Measurements from ENCODE around the gene TP53BP2.
"Not testable (repeated sequence)": the region's sequence is repeated elsewhere in the genome, so short reads cannot be mapped to it uniquely, and the experiment has no call there.

Gene TP53BP2, protein sequence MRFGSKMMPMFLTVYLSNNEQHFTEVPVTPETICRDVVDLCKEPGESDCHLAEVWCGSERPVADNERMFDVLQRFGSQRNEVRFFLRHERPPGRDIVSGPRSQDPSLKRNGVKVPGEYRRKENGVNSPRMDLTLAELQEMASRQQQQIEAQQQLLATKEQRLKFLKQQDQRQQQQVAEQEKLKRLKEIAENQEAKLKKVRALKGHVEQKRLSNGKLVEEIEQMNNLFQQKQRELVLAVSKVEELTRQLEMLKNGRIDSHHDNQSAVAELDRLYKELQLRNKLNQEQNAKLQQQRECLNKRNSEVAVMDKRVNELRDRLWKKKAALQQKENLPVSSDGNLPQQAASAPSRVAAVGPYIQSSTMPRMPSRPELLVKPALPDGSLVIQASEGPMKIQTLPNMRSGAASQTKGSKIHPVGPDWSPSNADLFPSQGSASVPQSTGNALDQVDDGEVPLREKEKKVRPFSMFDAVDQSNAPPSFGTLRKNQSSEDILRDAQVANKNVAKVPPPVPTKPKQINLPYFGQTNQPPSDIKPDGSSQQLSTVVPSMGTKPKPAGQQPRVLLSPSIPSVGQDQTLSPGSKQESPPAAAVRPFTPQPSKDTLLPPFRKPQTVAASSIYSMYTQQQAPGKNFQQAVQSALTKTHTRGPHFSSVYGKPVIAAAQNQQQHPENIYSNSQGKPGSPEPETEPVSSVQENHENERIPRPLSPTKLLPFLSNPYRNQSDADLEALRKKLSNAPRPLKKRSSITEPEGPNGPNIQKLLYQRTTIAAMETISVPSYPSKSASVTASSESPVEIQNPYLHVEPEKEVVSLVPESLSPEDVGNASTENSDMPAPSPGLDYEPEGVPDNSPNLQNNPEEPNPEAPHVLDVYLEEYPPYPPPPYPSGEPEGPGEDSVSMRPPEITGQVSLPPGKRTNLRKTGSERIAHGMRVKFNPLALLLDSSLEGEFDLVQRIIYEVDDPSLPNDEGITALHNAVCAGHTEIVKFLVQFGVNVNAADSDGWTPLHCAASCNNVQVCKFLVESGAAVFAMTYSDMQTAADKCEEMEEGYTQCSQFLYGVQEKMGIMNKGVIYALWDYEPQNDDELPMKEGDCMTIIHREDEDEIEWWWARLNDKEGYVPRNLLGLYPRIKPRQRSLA
- 108 to 141 (median 115) reads per million in 4 experiments for total RNA-seq

DNA sequence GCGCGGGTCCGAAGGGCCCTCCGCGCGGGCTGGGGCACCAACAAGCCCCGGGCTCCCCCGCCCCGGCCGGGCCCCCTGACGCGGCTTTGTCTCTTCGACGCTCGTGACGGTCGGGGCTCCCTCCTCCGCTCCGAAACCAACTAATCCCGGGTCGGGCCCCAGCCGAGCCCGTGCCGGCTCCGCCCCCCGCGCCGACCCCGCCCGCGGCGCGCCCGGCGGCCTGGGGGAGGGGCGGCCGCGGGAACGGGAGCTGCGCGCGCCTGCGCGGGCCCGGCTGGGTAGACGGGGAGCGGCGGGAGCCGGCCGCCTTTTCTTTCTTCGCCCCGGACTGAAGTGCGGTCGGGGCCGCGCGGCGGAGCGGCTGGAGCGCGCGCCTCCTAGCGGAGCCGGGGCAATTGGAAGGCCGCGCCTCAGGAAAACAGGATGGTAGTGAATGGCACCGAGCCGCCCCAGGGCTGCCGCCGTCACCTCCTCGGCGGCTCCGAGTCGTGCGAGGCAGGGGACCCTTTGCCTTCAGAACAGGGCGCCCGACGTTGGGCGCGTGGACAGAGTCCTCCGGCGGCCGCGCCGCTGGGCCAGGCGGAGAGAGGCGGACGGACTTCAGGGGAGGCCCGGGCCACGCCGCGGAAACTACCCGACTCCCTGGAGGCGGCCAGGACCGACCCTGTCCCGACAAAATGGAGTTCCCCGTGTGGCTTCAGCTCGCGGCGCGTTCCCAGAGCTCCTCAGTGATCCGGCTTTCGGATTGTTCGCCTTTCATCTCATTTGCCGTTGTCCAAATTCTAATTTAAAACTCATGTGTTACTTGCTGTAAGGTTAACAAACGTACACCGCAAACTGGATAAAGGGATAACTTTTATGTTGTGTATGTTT is at the start of gene TP53BP2:
TSS of gene TP53BP2 (minus strand) at position 138 of the 873 bp plus-strand sequence. CDS start 267 bp downstream, outside the sequence.
- DNase-seq = peak; percentile 73

DNA sequence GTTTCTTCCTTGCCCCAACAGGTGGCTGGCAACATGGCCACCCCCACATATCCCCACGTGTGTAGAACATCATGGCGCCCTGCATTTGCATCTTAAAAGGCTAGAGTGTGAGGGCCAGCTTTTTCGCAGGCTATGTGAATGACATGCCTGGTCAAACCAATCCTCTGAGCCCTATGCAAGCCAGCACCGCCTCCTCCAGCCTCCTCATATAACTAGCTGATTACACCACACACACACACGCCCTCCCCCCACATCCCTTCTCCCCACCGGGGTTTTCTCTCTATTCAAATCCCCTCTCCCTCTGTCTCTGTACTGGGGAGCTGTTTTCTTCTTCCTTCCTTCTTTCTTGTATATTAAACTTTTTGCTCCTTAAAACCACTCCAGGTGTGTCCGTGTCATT is 44.7 kb upstream of the TP53BP2 start:
- not testable (repeated sequence) for DNase-seq

DNA sequence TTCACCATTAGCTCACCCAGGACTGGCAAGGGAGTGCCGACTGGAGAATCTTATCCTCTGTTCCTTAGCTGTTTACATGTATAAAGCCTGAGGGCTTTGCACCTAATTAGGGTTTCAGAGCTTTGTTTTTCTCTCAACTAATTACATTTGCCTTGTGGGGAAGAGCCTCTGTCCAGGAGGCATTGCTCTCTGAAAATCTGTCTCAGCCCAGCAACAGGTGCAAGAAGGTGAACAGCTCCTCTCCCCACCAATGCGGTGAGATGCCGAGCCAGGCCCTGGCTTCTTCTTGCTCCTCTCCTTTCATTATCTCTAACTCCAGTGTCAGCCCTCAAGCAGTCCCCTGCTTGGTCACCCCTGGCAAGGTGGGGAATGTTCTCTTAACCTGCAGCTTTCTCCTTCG is 43.6 kb upstream of the TP53BP2 start:
- DNase-seq = not testable (repeated sequence)

DNA sequence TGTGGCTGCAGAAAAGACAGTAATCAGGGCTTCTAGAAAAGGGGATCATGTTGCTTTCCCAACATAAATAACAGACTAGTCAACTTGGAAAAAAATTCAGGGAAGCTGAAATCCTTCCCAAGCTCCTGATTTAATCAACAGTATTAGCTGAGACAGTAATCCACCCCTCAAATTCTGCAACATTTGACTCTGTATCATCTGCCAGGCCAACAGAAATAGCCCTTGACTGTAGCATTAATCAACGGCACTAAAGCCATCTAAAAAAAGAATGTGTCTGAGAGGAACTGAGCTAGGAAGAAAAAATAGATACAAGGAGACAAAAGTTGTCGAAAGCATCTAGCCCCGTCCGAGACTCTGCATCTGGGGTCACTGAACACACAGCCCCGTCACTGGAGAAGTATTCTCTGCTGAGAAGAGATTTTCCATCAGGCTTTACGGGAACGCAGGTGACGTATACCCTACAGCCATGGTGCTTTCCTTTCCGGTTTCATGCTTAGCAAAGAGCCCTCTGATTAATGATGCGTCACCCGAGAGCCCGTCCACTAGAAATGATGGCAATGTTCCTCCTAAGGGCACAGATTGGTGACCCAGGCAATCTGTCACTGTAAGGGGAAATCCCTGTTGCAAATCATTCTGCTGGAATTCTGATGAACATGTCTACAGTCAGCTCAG is 42.1 kb upstream of the TP53BP2 start:
- no peak for DNase-seq

DNA sequence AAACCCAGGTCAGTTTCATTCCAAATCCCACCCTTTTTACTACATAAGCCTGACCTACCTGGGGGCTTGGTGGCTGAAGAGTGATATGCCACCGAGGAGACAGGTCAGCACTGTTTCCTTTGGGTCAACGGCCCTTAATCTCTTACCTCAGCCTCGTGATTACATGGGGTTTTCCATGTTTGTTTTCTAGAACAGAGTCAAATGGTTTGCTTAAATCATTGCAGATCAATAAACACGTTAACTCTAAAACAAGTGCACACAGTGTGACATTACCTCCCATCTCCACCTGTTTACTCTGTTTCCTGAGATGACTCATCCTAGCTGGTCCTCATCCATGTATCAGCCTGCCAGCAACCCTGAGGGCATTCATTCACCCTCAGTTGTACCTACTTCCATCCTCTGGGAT is 40.8 kb upstream of the TP53BP2 start:
- DNase-seq = no peak

DNA sequence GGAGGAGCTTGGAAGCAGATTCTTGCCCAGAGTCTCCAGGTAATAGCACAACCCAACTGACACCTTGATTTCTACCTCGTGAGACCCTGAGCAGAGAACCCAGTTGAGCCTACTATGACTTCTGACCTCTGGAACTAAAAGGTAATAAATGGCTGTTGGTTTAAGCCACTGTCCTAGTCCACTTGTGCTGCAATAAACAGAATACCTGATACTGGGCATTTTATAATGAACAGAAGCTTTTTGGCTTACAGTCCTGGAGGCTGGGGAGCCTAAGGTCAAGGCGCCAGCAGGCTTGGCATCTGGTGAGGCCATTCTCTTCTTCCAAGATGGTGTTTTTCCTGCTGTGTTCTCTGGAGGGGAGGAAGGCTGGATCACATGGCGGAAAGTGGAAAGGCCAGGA is 39.9 kb upstream of the TP53BP2 start:
- DNase-seq = no peak

DNA sequence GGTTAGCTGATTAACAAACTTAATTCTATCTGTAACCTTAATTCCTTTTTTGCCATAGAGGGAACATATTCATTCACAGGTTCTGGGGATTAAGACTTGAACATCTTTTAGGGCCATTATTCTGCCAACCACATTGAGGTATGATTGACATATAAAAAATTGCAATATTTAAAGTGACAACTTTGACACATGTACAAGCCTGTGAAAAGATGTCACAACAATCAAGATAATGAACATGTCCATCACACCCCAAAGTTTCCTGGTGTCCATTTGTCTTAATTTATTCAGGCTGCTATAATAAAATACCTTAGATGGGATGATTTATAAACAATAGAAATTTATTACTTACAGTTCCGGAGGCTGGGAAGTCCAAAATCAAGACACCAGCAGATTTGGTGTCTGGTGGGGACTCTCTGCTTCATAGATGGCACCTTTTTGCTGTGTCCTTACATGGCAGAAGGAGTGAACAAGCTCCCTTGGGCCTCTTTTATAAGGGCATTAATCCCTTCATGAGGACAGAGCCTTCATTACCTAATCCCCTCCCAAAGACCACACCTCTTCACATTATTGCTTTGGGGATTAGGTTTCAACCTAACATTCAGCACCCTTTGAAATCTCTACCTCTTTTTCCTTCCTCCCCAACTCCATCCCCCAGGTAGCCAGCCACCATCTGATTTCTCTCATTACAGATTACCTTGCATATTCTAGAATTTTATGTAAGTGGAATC is 33.0 kb upstream of the TP53BP2 start:
- DNase-seq = no peak

DNA sequence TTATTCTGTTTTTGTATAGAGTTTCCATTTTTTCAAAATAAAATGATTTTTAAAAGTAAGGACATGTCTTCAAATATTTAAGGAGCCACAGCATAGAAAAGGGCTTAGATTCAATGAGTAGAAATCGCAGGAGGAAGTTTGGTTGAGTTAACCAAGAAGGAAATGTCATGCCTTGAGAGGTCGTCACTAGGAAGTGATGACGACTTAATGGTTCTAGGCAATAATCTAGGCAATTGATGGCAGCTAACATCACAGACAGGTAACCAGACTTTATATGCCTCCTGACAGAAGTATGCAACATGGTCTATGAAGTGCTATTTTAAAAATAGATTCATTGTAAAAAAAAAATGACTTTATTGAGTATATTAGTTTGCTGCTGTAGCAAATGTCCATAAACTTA is 32.1 kb upstream of the TP53BP2 start:
- no peak for DNase-seq

DNA sequence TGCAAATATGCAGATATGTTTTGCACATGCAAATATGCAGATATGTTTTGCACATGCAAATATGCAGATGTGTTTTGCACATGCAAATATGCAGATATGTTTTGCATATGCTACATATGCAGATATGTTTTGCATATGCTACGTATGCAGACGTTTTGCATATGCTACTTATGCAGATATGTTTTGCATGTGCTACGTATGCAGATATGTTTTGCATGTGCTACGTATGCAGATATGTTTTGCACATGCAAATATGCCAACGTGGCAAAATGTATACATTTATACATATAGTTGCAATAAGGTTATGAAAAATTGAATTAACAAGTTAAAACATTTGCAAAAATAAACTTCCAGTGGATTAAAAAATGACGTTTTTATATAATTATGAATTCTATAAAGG is 30.8 kb upstream of the TP53BP2 start:
- DNase-seq = no peak

DNA sequence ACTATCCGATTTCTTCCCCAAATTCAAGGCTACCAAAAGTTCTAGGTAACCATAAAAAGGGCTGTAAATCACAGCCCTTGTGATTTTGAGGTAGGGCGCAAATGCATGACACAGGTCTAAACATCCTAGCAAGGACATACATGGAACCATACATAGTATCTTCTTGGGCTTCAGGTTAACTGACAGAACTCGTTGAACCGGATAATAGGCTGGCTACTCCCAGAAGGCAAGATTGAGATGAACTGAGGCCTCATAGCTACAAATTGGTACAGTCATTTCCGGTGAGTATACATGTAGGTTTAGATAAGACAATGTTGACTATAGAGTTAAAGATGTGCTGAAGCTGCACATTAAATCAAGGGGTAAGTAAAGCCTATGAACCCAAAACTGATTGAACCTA is 27.3 kb upstream of the TP53BP2 start:
- no peak for DNase-seq

DNA sequence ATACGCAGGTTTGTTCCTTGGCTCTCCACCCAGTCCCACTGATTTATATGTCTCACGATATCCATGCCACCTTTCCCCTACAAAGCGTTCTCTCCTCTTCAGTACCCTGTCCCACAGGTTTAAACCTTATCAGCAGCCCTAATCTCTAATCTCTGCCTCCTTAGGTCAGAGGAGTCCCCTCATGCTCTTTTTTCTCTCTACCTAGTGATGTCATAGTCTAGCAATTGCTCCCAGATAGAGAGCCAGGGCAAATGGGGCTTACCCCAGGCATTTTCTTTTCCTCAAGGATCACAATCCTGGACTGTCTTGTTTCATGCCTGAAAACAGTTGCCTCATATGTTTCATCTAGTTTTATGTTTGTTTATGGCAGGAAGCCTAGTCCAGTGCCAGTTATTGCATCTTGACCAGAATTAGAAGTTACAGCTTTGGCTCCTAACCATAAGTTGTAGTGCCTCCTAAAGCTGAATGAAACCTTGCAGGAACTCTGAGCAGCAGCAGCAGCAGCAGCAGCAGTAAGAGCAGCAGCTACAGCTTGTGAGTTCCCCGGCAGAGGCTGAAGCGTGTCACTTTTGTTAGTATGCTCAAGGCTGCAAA is 26.7 kb upstream of the TP53BP2 start:
- DNase-seq = no peak

DNA sequence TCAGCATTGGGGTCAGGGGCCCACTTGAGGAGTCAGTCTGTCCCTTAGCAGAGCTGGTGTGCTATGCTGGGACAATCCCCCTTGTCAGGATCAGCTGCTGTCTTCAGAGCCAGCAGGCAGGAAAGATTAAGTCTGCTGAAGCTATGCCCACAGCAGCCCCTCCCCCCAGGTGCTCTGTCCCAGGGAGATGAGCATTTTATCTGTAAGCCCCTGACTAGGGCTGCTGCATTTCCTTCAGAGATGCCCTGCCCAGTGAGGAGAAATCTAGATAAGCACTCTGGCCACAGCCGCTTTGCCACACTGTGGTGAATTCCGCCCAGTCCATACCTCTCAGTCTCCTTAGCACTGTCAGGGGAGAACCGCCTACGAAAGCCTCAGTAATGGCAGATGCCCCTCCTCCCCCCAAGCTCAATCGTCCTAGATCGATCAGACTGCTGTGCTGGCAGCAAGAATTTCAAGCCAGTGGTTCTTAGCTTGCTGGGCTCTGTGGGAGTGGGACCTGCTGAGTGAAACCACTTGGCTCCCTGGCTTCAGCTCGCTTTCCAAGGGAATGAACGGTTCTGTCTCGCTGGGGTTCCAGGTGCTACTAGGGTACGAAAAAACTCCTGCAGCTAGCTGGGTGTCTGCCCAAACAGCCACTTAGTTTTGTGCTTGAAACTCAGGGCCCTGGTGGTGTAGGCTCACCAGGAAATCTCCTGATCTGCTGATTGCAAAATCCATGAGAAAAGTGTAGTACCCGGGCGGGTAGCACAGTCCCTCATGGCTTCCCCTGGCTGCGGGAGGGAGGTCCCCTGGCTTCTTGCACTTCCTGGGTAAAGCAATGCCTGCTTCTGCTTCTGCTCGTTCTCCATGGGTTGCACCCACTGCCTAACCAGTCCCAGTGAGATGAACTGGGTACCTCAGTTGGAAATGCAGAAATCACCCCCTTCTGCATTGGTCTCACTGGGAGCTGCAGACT is 25.1 kb upstream of the TP53BP2 start:
- DNase-seq = no peak

DNA sequence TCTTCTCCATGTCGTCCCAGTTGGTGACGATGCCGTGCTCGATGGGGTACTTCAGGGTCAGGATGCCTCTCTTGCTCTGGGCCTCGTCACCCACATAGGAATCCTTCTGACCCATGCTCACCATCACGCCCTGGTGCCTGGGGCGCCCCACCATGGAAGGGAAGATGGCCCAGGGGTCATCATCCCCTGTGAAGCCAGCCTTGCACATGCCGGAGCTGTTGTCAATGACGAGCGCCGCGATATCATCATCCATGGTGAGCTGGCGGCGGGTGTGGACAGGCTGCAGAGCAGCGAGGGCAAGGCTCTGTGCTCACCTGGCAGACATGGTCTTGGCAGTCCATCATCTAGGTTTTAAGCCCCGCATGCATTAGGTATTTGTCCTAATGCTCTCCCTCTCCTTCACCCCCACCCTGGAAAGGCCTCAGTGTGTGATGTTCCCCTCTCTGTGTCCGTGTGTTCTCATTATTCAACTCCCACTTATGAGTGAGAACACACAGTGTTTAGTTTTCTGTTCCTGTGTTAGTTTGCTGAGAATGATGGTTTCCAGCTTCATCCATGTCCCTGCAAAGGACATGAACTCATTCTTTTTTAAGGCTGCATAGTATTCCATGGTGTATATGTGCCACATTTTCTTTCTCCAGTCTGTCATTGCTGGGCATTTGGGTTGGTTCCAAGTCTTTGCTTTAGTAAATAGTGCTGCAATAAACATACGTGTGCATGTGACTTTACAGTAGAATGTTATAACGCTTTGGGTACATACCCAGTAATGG is 19.0 kb upstream of the TP53BP2 start:
- DNase-seq = not testable (repeated sequence)

DNA sequence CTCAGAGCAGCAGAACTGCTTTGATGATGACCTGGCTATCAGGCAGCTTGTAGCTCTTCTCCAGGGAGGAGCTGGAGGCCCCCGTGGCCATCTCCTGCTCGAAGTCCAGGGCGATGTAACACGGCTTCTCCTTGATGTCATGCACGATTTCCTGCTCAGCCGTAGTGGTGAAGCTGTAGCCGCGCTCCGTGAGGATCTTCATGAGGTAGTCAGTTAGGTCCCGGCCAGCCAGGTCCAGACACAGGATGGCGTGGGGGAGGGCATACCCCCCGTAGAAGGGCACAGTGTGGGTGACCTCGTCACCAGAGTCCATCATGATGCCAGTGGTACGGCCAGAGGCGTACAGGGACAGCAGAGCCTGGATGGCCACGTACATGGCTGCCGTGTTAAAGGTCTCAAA is 18.3 kb upstream of the TP53BP2 start:
- no peak for DNase-seq

DNA sequence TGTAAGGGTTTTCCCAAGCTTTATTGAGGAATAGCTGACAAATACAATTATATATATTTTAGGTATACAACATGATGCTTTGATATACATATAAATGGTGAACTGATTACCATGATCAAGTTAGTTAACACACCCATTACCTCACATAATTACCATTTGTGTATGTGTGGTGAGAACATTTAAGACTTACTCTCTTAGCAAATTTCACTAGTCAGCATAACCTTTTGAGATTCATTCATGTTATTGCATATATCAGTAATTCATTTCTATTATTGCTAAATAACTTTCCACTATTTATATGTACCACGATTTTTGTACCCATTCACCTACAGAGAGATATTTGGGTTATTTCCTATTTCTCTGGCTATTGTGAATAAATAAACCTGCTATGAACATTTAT is 16.2 kb upstream of the TP53BP2 start:
- DNase-seq = no peak

DNA sequence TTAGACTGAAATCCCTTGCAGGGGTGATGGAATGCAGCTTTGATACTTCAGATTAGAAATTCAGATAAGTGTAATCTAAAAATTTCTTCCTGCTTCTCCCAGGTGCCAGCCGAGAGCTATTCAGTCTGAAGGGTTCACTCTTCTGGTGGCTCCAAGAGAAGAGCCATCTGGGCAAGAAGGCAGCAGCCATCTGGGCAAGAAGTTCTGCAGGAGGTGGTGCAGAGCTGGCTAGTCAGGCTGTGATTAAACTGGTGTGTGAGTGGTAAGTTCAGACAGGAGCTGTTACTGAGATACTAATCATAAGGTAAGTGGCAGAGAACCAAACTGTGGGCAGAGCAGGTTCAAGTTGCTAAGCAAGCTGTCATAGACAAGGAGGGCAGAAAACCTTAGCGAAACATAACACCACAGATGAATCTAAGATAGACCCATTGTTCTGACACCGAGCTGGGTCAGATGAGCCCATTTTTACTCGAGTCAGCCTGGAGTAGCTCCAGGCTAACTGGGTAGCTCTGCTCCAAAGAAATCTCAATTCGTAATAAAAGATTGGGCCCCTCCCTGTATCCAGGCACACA is 14.4 kb upstream of the TP53BP2 start:
- DNase-seq = no peak

DNA sequence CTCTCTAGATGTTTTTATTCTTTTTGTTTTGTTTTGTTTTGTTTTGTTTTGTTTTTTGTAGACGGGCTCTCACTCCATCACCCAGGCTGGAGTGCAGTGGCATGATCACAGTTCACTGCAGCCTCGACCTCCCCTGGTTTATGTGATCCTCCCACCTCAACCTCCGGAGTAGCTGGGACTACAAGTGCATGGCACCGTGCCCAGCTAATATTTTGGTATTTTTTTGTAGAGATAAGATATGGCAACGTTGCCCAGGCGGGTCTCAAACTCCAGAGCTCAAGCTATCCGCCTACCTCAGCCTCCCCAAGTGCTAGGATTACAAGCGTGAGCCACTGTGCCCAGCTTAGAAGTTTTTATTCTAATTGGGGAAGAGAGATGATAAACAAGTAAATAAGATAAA is 13.3 kb upstream of the TP53BP2 start:
- no peak for DNase-seq

DNA sequence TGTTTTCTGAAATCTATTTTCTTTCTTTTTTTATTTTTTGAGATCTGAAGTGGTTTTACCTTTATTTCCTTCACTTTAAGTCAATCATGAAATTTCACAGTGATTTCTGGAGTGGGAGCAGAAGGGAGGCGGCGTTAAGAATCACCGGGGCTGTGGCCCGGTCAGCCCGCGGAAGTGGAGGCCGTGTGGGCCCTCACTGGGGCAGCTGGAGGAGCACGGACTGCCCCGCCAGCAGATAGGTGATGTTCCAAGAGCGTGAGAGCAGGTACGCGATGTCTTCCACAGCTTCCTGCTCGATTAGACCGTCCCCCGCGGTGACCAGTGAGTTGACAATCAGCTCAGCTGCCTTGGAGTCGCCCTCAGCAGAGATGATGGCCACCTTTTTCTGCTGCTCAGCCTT is 10.6 kb upstream of the TP53BP2 start:
- DNase-seq = no peak

All from effector CD8-positive, alpha-beta T cell (primary cell).